GM18511 (cell line): Measurements from ENCODE around the gene KBTBD3.
"Not testable (repeated sequence)": the region's sequence is repeated elsewhere in the genome, so short reads cannot be mapped to it uniquely, and the experiment has no call there.

ENCODE experiments used
- ATAC-seq: cut with Tn5 transposase; IDR thresholded peaks from one replicate; pipeline ENCODE4 v1.9.1; 2021; ENCODE audit warnings: mild to moderate bottlenecking, moderate library complexity; ENCODE audit not compliant: unreplicated experiment

KBTBD3 gene

GRCh38 chr11:106061954-106062949, 14.9 kb downstream of the KBTBD3 start:
- peak; percentile 56 for ATAC-seq

- no peak for ATAC-seq
Measured at GRCh38 chr11:106061249-106061784, 15.8 kb downstream of the KBTBD3 start.

- ATAC-seq = no peak
Measured at GRCh38 chr11:106059617-106060016, 17.5 kb downstream of the KBTBD3 start.

DNA sequence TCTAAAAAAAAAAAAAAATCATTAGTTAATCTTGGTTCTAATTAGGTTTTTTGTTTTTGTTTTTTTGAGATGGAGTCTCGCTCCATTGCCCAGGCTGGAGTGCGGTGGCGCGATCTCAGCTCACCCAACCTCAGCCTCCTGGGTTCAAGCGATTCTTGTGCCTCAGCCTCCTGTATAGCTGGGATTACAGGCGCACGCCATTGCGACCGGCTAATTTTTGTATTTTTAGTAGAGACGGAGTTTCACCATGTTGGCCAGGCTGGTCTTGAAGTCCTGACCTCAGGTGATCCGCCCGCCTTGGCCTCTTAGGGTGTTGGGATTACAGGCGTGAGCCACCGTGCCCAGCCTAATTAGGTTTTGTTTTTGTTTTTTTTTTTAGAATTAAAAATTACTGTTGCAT, 18.8 kb downstream of the KBTBD3 start:
- ATAC-seq = not testable (repeated sequence)

GRCh38 chr11:106051103-106051502, 26.0 kb downstream of the KBTBD3 start:
- ATAC-seq = no peak

GRCh38 chr11:106049727-106050476, 27.2 kb downstream of the KBTBD3 start:
- ATAC-seq = no peak

DNA sequence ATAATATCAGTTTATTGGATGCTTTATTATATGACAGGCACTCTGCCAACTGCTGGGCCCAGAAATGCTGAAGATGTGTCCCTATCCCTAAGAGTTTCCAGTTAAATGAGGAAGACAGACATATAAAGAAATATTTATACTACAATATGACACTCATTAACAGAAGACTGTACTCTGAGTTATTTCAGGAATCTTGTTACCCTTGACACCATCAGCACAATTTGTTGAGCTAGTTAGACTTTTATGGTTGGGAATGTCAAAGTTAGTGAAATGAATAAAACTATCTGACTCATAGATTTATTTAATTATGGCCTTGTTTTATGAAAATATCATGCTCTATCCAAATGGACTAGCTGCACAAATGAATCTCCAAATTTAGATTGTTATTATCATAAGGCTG, 29.5 kb downstream of the KBTBD3 start:
- no peak for ATAC-seq

- ATAC-seq = no peak
Measured at GRCh38 chr11:106043540-106043939, 33.6 kb downstream of the KBTBD3 start.

DNA sequence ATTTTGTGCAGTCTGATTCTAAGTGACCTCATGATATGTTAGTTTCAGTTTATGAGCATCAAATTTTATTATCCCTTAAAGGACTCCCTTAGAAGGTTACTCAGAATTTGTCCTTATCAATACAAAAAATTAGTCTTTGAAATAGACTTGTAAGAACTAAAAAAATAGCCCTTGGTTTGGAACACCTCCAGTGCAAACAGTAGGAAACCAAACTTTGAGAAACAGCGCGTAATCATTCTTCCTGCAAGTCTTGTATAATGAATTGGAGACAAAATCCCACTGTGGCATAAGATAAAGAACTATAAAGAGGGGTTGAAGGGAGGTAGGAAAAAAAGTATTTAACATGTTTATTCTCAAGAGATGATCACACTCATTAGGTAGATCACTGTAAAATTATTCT, 44.3 kb downstream of the KBTBD3 start:
- no peak for ATAC-seq

GRCh38 chr11:106031936-106032335, 45.2 kb downstream of the KBTBD3 start:
- ATAC-seq = no peak

DNA sequence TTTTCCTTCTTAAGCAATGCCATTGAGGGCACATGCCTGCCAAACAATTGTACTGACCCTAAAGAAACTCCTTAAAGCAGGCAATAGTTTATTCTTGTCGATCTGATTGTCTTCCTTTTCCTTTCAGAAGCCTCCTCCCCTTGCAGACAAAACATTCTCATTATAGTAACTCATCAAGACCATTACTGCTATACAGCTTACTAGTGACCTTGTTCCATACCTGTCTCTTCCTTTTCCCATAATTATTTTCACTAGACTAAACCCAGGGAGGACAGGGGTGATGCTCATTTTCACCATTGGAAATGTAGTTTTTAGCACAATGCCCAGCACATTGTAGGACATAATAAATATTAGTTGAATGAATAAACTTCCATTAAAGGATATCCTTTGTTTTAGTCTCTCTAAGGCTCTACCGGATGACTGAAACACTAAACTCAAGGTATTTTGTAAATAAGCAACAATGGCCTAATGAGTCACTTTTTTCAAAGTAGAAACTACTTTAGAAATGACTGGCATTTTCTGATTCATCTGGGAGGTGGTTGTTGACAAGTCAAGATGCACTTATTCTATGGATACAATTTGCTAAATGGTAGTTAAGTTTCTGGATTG, 45.8 kb downstream of the KBTBD3 start:
- no peak for ATAC-seq

GRCh38 chr11:106030609-106031008, 46.5 kb downstream of the KBTBD3 start:
- ATAC-seq = no peak

DNA sequence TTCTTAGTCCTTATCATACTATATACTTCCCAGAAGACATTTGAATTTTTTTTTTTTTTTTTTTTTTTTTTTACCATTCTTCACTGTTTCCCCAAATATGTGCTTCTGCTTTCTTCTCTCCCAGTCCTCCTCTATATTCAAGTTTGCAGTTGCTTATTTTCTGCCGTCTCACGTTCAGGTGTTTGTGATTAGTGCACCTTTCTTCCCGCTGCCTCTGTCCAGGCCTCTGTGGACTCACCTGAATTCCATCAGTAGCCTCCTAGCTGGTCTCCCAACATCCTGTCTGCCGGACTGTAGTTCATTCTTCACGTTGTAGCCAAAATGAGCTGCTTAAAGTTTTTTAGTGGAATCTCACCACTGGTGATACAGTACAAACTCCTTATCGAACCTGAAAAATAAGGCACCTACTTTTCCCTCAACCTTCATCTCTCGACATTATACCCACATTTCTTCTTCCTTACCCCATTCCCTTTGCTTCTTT, 54.3 kb downstream of the KBTBD3 start:
- ATAC-seq = no peak

DNA sequence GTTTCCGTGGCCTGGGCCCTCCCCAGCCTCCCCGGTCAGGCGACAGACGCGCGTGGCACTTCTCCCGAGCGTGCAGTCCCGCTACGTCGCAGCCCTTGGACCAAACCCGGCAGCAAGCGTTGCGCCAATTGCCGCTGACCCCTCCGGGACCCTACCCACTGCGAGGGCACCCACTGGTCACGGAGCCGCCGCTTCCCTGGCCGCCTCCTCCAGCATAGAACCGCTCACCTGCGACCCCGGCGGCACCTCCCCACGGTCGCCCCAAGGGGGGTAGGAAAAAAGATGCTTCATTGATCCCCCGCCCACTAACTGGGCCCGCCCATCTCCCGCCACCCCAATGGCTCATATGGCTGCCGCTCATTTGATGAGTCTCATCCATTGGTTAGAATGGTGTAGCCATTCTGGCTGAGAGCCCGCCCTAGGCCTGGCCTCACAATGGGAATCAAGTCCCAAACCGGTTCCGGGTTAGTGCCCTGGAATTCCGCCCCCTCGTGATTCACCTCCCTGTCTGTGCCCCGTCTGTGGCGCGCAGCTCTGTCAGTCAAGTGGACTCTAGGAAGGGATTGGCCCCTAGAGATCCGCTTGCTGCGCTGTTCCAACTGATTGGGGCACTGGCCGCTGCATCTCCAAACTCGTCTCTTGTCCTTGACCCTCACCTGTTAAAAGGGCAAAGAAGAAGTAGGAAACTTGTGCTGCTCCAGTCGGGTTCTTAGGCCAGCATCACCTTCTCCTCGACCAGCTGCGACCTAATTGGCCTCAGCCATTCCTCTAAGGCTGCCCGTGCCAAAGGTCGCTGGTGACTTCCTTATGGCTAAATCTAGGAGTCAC, 55.0 kb downstream of the KBTBD3 start, which contains the start of gene MSANTD4:
MSANTD4 (minus strand) TSS at position 274 of the 828 bp plus-strand sequence. CDS start 11,323 bp downstream, outside the sequence.
- ATAC-seq = peak; percentile 97

GRCh38 chr11:106021181-106021966, 55.8 kb downstream of the KBTBD3 start:
- peak; percentile 22 for ATAC-seq

- no peak for ATAC-seq
Measured at GRCh38 chr11:106017093-106017492, 60.1 kb downstream of the KBTBD3 start.

DNA sequence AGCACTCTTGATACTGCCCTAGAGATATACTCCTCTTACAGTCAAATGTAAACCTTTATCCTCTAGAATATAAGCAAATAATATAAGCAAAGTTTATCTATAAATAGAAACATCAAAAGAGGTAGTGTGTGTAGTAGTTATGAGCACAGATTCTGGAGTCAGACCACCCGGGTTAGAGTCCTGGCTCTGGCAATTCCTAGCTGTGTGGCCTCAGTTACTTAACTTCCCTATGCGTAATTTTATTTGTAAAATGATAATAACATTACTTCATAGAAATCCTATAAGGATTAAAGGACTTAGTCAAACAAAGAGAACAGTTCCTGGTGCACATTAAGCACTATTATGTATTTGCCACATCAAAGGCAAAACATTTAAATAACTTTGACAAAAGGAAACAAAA, 62.1 kb downstream of the KBTBD3 start:
- no peak for ATAC-seq

DNA sequence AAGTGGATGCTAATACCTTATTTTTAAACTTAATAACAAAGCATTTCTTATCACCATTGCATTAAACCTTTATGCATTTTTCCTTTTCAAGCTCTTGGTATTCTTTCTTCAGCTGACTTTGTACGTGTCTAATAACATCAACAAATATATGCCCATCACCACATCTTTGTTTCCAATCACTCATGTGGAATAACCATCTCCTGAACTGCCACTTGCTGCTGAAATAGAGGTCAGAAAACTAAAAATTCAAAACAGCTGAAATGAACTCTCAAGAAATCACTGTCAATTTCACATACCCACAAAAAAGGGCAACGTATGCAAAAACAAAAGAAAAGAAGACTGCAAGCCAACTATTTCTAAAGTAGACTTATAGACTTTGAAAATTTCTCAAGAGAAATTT, 62.5 kb downstream of the KBTBD3 start:
- no peak for ATAC-seq

- ATAC-seq = no peak
Measured at GRCh38 chr11:106014035-106014434, 63.1 kb downstream of the KBTBD3 start.
